CD4-positive, CD25-positive, alpha-beta regulatory T cell (primary cell): ENCODE measurements around the gene TTC16. TPM values are rescaled to one million over a fixed set of nuclear protein-coding genes. Genes with fewer than 3 reads are reported as not detected.

Source experiments
- ATAC-seq, 2 donors: fragments of 150-1000 bp; cut with Tn5 transposase; one replicate each; pipeline ENCODE4 v1.10.0; 2021; ENCODE audit warnings: low read depth in 2 of 2, moderate number of reproducible peaks in 2 of 2, moderate library complexity in 1 of 2
- DNase-seq, 3 donors: peaks; one replicate each; pipeline versions ENCODE4 v3.0.0 to v3.0.0-alpha.2; 2012 to 2022; ENCODE audit warnings: mixed read lengths in 1 of 3
- H3K27ac ChIP-seq: one replicate; pipeline ENCODE4 v1.7.0; 2013; ENCODE audit warnings: mild to moderate bottlenecking, low read length; ENCODE audit not compliant: insufficient read depth, poor library complexity, severe bottlenecking
- H3K27me3 ChIP-seq: one replicate; pipeline ENCODE4 v1.7.0; 2013; ENCODE audit warnings: low read length; ENCODE audit not compliant: control insufficient read depth, insufficient read depth
- H3K36me3 ChIP-seq: one replicate; pipeline ENCODE4 v1.7.0; 2013; ENCODE audit warnings: mild to moderate bottlenecking, low read length, moderate library complexity; ENCODE audit not compliant: control insufficient read depth, insufficient read depth
- H3K4me1 ChIP-seq: 2 replicates; pipeline ENCODE4 v1.7.0; 2013; ENCODE audit warnings: mild to moderate bottlenecking, low read length; ENCODE audit not compliant: insufficient read depth, control insufficient read depth, poor library complexity, severe bottlenecking
- H3K4me3 ChIP-seq: one replicate; pipeline ENCODE4 v1.7.0; 2013; ENCODE audit warnings: low read depth, mild to moderate bottlenecking, low read length, moderate library complexity
- H3K9me3 ChIP-seq, 2 experiments: 1 replicate in 1 of 2; 2 replicates in 1 of 2; pipeline ENCODE4 v1.7.0; 2013; ENCODE audit warnings: low read length in 2 of 2, mild to moderate bottlenecking in 1 of 2, moderate library complexity in 1 of 2; ENCODE audit not compliant: control insufficient read depth in 2 of 2
- H3K27ac Mint-ChIP-seq, 3 donors: one replicate each; pipeline ENCODE4 v1.8.0; 2020 to 2022; ENCODE audit warnings: mild to moderate bottlenecking in 3 of 3, mixed read lengths in 3 of 3, moderate library complexity in 2 of 3
- H3K27me3 Mint-ChIP-seq: one replicate; pipeline ENCODE4 v1.8.0; 2022; ENCODE audit warnings: mild to moderate bottlenecking, mixed read lengths
- H3K36me3 Mint-ChIP-seq: one replicate; pipeline ENCODE4 v1.8.0; 2020; ENCODE audit warnings: mixed read lengths
- H3K4me1 Mint-ChIP-seq, 4 donors: one replicate each; pipeline ENCODE4 v1.8.0; 2020 to 2022; ENCODE audit warnings: mixed read lengths in 4 of 4, mild to moderate bottlenecking in 1 of 4
- H3K4me3 Mint-ChIP-seq, 4 donors: one replicate each; pipeline ENCODE4 v1.8.0; 2020 to 2022; ENCODE audit warnings: mild to moderate bottlenecking in 4 of 4, mixed read lengths in 4 of 4, moderate library complexity in 3 of 4
- H3K9me3 Mint-ChIP-seq, 7 donors: one replicate each; pipeline ENCODE4 v1.8.0; 2020 to 2022; ENCODE audit warnings: mixed read lengths in 7 of 7, mild to moderate bottlenecking in 3 of 7, moderate library complexity in 2 of 7
- polyA plus RNA-seq, 4 donors: library from polyadenylated mRNA; unstranded; fragments of 300-500 nt; fragmentation: Illumina TruSeq; gene quantifications; one replicate each; pipeline ENCODE4 v1.2.3, GENCODE V29; 2021
- total RNA-seq: library from RNA; stranded (reverse); gene quantifications from one replicate; pipeline ENCODE4 v1.2.3, GENCODE V29; 2022

The TTC16 gene
- total and polyA plus RNA-seq, 5 donors from 2014 or later, result 0.28 to 1.7 (median 0.38) TPM; not detected in 2

GRCh38 chr9:127710204-127710783 lies 5.6 kb upstream of the TTC16 start:
- Mint-ChIP-seq H3K9me3 (peaks cover 0 to 2% (median 0%) of the 10 kb centered on the region in 7 donors), H3K4me3 (peak overlapping the region in 3 of 4 donors; percentile 57 to 77 (median 70)), H3K27me3 (peaks cover 1% of the 10 kb centered on the region), H3K36me3 (peaks cover 3% of the 10 kb centered on the region), H3K27ac (peak overlapping the region in 2 of 3 donors; percentile 8 to 17), H3K4me1 (peaks cover 0 to 43% (median 8%) of the 10 kb centered on the region in 4 donors)
- no peaks in the 10 kb centered on the region for H3K36me3 ChIP-seq
- H3K4me1 ChIP-seq, result peaks cover 13% of the 10 kb centered on the region
- no peak for ATAC-seq
- DNase-seq, result no peak
- H3K27me3 ChIP-seq, result no peaks in the 10 kb centered on the region
- no peaks in the 10 kb centered on the region for H3K9me3 ChIP-seq
- no peak overlapping the region for H3K27ac ChIP-seq
- H3K4me3 ChIP-seq, result no peak overlapping the region

DNA sequence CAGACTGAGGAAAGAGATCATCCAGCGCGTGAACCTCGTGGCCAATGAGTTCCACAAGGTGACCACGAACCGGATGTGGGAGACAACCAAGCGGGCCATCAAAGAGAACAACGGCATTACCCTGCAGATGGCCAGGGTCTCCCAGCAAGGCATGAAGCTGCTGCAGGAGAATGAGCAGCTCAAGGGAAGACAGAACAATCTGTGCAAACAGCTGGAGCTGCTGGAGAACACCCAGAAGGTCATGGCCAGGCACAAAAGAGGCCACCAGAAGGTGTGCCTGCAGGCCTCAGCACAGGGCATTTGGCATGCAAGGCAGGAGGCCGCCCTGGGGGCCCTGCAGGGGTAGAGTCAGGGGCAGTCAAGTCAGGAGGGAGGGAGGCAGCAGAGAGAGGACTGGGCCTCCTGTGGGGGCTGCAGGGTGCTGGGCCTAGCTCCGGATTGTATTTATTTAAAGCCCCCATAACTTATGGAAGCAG lies 4.6 kb upstream of the TTC16 start:
- H3K4me3 ChIP-seq, result no peak overlapping the region
- peak in 1 of 3 donors; percentile 35 for DNase-seq
- no peak overlapping the region for H3K27ac ChIP-seq
- Mint-ChIP-seq H3K27me3 (peaks cover 7% of the 10 kb centered on the region), H3K4me1 (peaks cover 0 to 51% (median 14%) of the 10 kb centered on the region in 4 donors), H3K9me3 (peaks cover 0 to 2% (median 0%) of the 10 kb centered on the region in 7 donors), H3K36me3 (peaks cover 3% of the 10 kb centered on the region), H3K4me3 (peak overlapping the region in 2 of 4 donors; percentile 52 to 77), H3K27ac (peak overlapping the region; percentile 67 to 74 (median 67))
- no peaks in the 10 kb centered on the region for H3K27me3 ChIP-seq
- peaks cover 18% of the 10 kb centered on the region for H3K4me1 ChIP-seq
- no peaks in the 10 kb centered on the region for H3K9me3 ChIP-seq
- H3K36me3 ChIP-seq, result no peaks in the 10 kb centered on the region
- ATAC-seq, result no peak

DNA sequence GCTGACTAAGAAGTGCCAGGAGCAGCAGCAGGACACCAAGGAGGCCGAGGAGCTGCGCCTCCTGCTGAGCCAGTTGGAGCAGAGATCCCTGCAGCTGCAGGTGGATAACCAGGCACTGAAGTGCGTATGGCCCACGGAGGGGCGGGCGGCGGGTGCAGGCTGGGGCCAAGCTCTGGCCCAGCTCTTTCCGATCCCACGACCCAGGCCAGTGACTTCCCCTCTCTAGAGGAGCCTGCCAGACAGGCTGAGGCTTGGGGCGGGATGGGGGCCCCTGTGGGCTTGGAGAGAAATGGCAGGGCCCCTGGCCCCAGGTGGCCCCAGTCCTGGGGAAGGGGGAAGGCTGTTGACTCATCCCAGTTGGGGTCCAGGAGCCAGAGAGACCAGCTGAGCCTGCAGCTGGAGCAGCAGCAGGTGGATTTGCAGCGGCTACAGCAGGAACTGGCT lies 4.0 kb upstream of the TTC16 start:
- H3K36me3 Mint-ChIP-seq, result peaks cover 3% of the 10 kb centered on the region
- peaks cover 0 to 51% (median 14%) of the 10 kb centered on the region in 4 donors for H3K4me1 Mint-ChIP-seq
- H3K27ac Mint-ChIP-seq, result no peak overlapping the region
- peaks cover 7% of the 10 kb centered on the region for H3K27me3 Mint-ChIP-seq
- peaks cover 0 to 2% (median 0%) of the 10 kb centered on the region in 7 donors for H3K9me3 Mint-ChIP-seq
- no peaks in the 10 kb centered on the region for H3K27me3 ChIP-seq
- H3K36me3 ChIP-seq, result no peaks in the 10 kb centered on the region
- peaks cover 19% of the 10 kb centered on the region for H3K4me1 ChIP-seq
- ATAC-seq (no peak), DNase-seq (no peak)
- no peak overlapping the region for H3K27ac ChIP-seq
- H3K9me3 ChIP-seq, result no peaks in the 10 kb centered on the region
- H3K4me3 Mint-ChIP-seq, result peak overlapping the region in 2 of 4 donors; percentile 28 to 77
- no peak overlapping the region for H3K4me3 ChIP-seq

DNA sequence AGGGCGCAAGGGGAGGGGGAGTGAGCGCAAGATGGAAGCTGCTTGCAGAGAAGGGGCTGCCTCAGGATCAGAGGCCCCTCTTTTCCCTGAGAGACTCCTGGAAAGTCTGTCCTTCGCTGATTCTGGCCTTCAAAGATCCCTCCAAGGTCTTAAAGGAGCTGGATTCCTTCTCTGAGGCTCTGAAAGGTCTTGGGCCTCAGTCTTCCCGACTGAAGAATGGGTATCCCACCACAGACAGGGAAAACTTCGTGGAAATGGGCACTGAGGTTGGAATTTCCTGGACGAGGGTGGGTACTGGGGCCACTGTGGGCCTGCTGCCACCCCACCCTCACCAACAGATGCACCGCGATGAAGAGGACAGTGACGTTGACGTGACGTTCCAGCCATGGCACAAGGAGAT lies 3.5 kb upstream of the TTC16 start:
- Histone ChIP-seq H3K4me1 (peaks cover 19% of the 10 kb centered on the region), H3K27ac (no peak overlapping the region), H3K27me3 (no peaks in the 10 kb centered on the region), H3K36me3 (no peaks in the 10 kb centered on the region), H3K9me3 (no peaks in the 10 kb centered on the region), H3K4me3 (no peak overlapping the region)
- H3K27me3 Mint-ChIP-seq, result peaks cover 7% of the 10 kb centered on the region
- DNase-seq (no peak), ATAC-seq (no peak)
- H3K9me3 Mint-ChIP-seq, result peaks cover 0 to 2% (median 0%) of the 10 kb centered on the region in 7 donors
- peaks cover 3% of the 10 kb centered on the region for H3K36me3 Mint-ChIP-seq
- H3K4me3 Mint-ChIP-seq, result peak overlapping the region in 3 of 4 donors; percentile 28 to 60 (median 50)
- H3K4me1 Mint-ChIP-seq, result peaks cover 0 to 48% (median 14%) of the 10 kb centered on the region in 4 donors
- no peak overlapping the region for H3K27ac Mint-ChIP-seq

DNA sequence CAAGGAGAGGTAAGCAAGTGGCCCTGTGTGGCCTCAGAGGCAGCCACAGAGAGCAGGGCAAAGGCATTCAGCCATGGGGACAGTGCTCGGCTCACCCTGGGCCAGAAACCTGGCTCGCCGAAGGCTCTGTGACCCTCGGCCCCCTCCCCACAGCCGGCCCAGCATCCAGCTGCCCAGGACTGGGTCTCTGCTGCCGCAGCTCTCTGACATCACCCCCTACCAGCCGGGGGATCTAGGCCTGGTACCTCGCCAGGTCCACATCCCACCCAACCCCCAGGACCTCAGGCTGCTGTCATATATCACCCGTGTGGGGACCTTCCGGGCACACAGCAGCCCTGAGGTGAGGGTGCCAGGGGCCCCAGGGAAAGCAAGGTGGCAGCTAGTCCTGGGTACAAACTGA lies 3.0 kb upstream of the TTC16 start:
- Histone ChIP-seq H3K4me3 (no peak overlapping the region), H3K27ac (no peak overlapping the region), H3K9me3 (no peaks in the 10 kb centered on the region), H3K4me1 (peaks cover 19% of the 10 kb centered on the region), H3K27me3 (no peaks in the 10 kb centered on the region), H3K36me3 (no peaks in the 10 kb centered on the region)
- peaks cover 3% of the 10 kb centered on the region for H3K36me3 Mint-ChIP-seq
- ATAC-seq (no peak), DNase-seq (no peak)
- H3K27ac Mint-ChIP-seq, result no peak overlapping the region
- peaks cover 0 to 45% (median 12%) of the 10 kb centered on the region in 4 donors for H3K4me1 Mint-ChIP-seq
- peaks cover 0 to 2% (median 0%) of the 10 kb centered on the region in 7 donors for H3K9me3 Mint-ChIP-seq
- H3K4me3 Mint-ChIP-seq, result peak overlapping the region in 2 of 4 donors; percentile 7 to 60
- peaks cover 7% of the 10 kb centered on the region for H3K27me3 Mint-ChIP-seq

GRCh38 chr9:127714020-127714750 lies 1.7 kb upstream of the TTC16 start:
- Histone ChIP-seq H3K4me3 (no peak overlapping the region), H3K27ac (no peak overlapping the region), H3K27me3 (no peaks in the 10 kb centered on the region), H3K36me3 (no peaks in the 10 kb centered on the region), H3K4me1 (peaks cover 19% of the 10 kb centered on the region), H3K9me3 (no peaks in the 10 kb centered on the region)
- Mint-ChIP-seq H3K36me3 (no peaks in the 10 kb centered on the region), H3K4me3 (peak overlapping the region; percentile 81 to 88 (median 83)), H3K27me3 (peaks cover 7% of the 10 kb centered on the region), H3K4me1 (peaks cover 0 to 41% (median 11%) of the 10 kb centered on the region in 4 donors), H3K9me3 (peaks cover 0 to 1% (median 0%) of the 10 kb centered on the region in 7 donors), H3K27ac (peak overlapping the region in 1 of 3 donors; percentile 11)
- DNase-seq (no peak), ATAC-seq (no peak)

GRCh38 chr9:127714951-127715469 lies 869 bp upstream of the TTC16 start:
- Histone ChIP-seq H3K27me3 (no peaks in the 10 kb centered on the region), H3K27ac (peak overlapping the region; percentile 81), H3K9me3 (no peaks in the 10 kb centered on the region), H3K4me1 (peaks cover 22% of the 10 kb centered on the region), H3K4me3 (peak overlapping the region; percentile 37), H3K36me3 (no peaks in the 10 kb centered on the region)
- peak in 1 of 2 donors; percentile 2 for ATAC-seq
- DNase-seq, result no peak
- peak overlapping the region; percentile 40 to 99 (median 96) for H3K27ac Mint-ChIP-seq
- H3K27me3 Mint-ChIP-seq, result peaks cover 7% of the 10 kb centered on the region
- peaks cover 0 to 49% (median 18%) of the 10 kb centered on the region in 4 donors for H3K4me1 Mint-ChIP-seq
- H3K9me3 Mint-ChIP-seq, result peaks cover 0 to 1% (median 0%) of the 10 kb centered on the region in 7 donors
- no peaks in the 10 kb centered on the region for H3K36me3 Mint-ChIP-seq
- peak overlapping the region; percentile 86 to 99 (median 98) for H3K4me3 Mint-ChIP-seq
